HG02763 (cell line): Measurements from ENCODE around the gene NXPH2.
"Not testable (repeated sequence)": the region's sequence is repeated elsewhere in the genome, so short reads cannot be mapped to it uniquely, and the experiment has no call there.

Experiments
- ATAC-seq: cut with Tn5 transposase; IDR thresholded peaks from one replicate; pipeline ENCODE4 v1.9.1; 2021; ENCODE audit warnings: mild to moderate bottlenecking, moderate library complexity; ENCODE audit not compliant: unreplicated experiment

Gene NXPH2

DNA sequence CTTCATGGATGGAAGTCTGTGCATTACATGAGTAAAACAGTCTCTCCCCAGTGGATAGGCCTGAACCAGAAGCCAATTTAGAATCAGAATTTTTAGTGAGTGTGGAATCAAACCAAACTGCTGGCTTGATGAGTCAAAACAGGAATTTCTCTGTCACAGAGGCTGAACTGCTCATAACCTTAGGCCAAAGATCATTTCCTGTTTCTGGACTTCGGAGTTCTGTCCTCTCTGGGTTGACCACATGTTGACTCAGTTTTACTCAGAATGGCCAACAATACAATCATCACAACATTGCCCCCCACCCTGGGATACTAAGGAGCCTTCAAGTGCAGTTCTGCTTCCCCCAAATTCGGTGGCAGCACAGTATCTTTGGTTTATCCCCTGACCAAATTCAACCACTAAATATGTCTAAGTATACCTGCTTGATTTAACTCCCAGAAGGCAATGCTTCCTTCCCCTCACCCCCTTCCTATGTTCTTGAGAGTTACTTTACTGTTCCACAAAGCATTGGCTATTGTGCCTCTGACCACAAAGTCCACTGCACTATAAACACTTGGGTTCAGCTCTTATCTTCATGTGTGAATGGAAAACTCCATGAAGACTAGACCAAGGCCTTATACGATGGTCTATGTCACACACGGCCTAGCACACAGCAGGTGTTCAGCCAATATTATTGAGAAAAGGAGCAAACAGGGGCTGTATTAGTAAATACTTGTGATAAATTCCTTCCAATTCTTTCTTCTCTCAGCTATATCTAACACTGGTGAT lies 67.8 kb downstream of the NXPH2 start:
- peak; percentile 87 for ATAC-seq

DNA sequence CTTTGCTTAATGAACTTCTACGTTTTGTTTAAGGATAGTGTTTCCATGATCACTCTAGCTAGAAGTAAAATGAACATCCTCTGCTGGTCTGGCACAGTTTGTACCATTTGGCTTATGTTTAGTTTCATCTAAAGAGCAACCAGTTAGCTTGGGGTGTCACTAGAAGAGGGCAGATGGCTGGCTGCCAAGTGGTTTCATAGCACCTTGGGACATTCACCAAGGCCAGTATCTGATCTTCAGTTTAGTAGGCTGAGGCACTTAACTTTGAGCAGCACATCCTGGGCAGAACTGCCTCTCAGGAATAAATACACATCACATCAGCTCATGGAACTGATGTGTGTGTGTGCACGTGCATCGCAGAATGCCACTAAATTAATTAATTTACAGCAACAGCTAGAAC lies 68.4 kb downstream of the NXPH2 start:
- ATAC-seq: peak; percentile 46

DNA sequence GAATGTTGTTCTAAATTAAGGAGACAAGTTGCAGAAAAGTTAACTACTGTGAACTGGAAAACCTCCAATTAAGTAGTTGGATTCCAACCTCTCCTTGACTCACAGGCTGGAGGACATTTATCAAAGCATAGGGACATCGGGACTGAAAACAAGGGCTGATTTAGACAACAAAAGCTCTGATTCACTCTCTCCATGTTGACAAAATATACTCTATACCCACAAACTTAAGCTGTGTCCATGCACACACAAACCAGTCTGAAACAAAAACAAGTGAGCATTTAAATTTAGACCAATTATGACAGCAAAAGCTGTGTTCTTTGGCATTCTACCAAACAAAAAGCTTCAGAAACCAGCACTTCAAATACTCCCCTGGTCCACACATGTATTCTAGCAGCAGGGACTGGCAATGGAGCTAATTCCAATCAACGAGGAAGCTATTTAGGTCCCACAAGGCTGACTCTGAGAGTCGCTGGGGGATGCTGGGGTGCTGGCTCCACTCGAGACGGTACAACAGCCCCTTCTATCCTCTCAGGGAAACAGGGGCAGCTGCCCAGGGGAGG lies 71.4 kb downstream of the NXPH2 start:
- ATAC-seq: no peak

DNA sequence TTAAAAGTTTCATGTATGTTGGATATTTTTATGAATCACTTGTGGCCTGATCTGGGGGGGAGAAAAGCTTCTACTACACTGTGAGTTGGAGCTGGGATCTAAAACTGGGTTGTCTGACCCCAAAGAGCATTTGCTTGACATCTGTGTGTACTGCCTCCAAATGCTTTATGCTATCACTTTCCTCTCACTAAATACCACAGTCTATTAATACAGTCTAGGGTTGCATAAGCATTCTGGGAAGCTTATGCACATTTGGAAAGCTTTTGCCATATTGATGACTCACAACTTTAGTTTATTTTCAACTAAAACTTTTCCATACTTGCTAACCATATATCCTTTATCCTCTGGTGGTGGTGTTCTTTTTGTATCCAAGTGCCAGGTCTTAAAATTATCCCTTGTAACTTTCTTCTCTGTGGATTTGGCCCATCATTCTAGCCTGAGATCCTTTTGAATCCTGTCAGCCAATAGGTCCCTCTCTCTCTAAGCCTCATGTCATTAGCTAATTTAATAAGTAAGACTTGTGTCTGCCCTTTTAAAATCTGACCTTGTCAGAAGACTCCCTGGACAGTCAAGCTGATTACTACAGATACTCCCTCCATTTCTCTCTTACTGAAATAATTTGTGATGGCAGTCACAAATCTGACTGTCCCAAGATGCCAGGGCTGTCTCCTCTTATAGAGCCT lies 72.7 kb downstream of the NXPH2 start:
- no peak for ATAC-seq

DNA sequence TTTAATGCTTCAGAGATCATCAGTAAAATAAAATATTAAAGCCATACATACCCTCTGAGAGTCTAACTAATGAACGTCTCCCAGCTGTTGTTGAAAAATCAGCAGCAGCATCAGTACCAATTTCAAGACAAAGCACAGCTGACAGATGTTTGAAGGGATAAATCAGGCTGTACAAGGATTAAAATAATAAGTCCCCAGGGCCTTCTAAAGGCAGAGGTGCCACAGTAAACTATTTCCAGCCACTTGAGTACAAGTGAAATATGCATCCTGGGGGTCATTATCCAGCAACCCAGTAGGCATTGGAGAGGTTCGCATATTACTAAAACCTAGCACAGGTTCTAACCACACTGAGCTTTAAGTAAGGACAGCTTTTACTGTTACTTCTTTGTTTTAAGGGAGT lies 76.9 kb downstream of the NXPH2 start:
- no peak for ATAC-seq

DNA sequence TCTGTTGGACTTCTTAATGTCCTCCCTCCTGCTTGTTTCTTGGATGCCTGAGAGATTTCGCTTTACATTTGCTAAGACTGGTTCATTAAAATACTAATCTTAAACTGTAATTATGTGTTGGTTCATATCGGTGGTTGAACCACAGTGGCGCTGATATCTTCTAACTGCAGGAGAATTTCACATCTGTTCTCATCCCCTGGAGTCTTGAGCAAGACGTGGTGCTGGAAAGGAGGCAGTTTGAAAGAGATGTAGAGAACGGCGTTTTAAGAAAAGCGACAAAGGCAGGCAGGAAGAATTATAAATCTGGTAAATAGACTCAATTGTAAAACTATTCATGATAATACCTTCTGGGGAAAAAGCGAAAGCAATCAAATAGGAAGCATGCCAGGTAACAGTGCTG lies 79.5 kb downstream of the NXPH2 start:
- ATAC-seq: no peak

DNA sequence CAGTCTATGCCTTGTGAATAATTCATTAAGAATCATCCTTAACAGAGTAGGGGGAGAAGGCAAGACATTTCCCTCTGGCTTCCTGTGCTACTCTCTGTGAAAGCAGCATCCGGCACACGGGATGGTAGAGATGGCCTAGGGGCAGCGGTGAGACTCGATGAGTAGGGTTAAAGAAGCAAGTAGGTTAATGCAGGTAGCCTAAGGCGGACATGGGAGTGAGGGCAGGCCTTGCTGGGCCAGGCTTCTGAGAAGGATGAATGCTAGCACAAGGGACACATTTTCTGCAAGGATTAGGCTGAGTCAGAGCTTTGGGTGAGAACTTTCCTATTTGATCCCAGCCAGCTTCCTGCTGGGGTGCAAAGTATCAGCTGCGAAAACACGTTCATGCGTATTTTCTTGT lies 80.8 kb downstream of the NXPH2 start:
- no peak for ATAC-seq

DNA sequence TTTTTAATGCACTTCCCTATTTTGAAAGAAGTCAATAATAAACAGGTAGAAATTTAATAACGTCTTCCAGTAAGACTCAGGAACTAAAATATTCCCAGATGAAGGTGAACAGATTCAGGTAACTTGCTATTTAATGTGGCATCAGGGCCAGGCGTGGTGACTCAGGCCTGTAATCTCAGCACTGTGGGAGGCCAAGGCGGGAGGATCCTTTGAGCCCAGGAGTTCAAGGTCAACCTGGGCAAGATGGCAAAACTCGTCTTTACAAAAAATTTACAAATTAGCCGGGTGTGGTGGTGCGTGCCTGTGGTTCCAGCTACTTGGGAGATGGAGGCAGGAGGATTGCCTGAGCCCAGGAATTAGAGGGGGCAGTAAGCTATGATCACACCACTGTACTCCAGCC lies 81.8 kb downstream of the NXPH2 start:
- no peak for ATAC-seq

DNA sequence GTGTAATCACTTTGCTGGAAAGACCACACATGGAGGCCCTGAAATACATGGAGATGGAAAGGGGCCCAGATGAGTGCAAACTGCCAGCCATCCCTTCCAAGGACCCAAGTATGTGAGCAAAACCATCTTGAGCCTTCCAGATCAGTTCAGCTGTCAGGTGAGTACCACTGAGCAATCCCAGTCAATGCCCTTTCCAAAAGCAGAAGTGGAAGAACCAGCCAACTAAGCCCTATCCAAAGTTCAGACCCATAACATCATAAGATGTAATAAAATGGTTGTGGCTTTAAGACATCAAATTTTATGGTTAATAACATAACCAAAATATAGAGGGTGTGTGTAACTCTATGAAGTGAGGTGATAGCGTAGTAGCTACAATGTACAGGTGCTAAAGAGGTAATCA lies 88.5 kb downstream of the NXPH2 start:
- ATAC-seq: no peak

DNA sequence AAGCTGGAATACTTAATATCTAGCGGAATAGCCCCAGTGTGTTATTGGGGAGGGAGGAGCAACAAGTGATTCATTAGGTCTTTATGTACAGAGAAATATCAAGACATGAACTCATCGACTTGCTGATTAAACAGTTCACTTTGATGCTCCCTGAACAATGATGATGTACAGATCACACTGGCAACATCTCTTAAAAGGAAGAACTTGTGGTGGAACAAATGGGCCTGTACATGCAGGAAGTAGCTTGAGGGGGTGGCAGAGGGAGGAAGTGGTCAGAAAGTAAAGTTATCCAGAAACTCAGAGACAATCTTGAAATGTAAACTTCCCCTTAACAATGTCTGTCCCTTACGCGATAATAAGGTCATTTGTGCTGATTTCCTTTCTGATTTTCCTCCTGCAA lies 90.5 kb downstream of the NXPH2 start:
- no peak for ATAC-seq

DNA sequence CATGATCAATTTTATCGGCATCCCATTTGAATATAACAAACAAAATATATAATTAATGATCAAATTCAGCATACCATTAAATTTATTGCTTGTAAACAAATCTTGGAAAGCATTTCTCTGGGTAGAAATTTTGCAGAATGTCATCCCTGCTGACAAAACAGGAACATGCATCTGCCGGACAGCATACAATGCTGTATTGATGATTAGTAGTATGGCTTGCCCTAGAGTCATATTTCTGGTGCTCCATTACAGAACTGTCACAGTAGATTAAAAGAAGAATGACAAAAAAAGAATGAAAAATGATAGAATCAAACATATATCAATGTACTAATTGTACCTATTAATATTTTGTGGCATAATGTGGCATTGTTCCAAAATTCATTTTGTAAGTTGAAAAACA lies 98.0 kb downstream of the NXPH2 start:
- no peak for ATAC-seq

DNA sequence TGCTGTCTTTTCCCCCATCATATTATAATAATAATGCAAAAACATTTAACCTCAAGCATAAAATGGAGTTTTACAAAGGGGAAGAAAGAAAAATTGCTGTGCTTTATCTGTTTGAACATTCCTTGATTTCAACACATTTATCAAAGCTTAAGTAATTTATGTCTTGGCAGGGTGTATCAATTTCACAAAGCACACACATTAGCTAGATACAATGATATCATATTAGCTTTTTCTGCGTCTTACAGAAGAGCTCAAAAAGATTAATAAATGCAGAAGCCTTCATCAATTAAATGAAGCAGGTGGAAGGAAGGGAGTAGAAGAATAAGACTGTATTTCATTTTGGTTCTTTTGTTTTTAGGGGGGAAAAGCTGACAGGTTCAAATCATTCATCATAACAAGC lies 103.0 kb downstream of the NXPH2 start:
- ATAC-seq: no peak

DNA sequence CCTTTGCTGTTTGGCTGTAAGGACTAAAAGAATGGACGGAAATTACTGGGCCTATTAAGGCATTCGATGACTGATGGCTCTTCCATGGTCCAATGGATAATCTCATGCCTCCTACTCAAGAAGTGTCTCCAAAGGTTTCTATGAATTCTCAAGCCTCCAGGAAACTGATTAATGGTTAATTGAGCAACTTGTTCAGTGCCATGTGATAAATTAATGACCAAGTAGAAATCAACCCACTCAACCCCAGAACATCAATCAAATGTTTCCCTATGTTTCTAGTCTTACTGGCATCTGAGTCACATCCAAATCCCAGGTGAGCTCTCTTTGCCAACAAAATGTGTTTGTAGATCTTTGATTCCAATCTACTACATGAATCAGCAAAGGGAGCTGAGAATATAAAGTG lies 103.6 kb downstream of the NXPH2 start:
- no peak for ATAC-seq

DNA sequence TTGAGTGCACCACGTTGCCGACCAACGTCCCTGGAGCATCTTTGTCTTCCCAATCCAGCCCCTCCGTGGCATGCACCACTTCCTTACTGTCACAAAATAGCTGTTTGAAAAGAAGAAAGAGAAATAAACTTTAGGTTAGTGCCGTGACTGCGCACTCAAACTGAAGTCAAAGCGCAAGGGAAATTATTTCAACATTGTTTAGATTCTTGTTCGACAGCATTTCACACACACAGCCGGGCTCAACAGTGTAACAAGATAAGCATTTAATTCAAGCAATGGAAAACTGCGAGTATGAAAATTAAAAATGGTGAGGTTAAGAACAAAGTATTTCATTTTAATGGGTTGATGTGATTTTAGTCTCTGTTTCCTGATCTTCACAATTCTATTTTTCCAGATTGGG lies 108.6 kb downstream of the NXPH2 start:
- ATAC-seq: no peak

DNA sequence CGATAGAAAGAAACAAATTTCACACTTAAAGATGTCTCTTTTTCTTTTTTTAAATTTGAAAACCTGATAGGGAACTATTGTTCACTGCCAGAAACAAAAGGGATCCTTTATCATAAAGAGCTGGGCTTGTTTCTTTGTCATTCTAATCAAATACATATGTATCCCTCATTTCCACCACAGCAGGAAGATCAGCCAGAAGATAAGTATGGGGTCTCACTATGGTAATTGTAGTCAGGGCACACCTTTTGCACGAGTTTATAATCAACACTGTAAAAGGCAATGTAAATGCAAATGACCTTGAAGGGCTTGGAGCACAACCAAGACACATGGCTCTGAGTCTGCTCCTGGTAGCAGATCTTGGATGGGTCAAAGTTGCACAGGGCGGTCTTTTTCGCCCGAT lies 109.5 kb downstream of the NXPH2 start:
- ATAC-seq: no peak

DNA sequence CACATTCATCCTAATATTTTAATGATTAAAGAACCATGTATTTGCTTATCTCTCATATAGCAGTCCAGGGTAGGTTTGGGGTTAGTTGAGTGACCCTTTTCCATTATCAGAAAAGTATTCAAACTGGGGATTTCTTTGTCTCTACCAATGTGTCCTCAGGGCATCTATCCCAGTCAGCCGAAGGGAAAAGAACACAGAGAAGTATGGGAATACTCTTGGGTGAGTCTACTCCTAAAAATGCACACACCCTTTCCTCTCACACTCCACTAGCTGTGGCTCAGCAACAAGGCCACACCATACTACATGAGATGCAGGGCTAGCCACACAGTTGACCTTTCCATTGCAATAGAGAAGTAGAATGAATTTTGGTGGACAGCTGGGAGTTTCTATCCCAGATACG lies 114.3 kb downstream of the NXPH2 start:
- ATAC-seq: no peak

DNA sequence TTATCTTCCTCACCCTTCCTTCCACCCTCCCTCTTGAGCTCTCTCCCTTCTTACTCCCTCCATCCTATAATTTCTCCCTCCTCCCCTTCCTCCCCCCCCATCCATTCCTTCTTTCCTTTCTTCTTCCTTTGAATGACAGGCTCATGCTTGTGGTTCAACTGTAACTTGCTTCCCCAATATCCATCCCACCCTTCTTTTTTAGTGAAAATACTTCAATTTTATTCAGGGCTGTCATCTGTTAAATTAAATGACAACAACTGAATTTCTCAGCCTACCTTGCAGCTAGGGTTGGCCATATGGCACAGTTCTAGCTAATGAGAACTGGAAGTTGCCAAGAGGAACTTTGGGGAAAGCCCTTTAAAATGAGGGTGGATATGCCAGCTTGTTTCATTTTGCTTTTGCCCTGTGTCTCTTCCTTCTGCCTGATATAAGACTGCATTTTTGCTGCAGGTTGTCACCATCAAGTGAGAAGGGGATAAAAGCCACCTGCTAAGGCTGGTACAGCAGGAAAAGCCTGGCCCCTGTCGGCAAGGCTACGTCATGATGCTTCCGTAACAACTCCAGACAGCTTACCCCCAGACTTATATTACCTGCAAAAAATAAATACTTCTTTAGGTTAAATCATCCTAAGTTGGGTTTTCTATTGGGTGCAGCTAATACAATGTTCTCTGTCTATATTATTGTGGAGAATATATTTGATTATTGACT lies 121.8 kb downstream of the NXPH2 start:
- ATAC-seq: no peak

DNA sequence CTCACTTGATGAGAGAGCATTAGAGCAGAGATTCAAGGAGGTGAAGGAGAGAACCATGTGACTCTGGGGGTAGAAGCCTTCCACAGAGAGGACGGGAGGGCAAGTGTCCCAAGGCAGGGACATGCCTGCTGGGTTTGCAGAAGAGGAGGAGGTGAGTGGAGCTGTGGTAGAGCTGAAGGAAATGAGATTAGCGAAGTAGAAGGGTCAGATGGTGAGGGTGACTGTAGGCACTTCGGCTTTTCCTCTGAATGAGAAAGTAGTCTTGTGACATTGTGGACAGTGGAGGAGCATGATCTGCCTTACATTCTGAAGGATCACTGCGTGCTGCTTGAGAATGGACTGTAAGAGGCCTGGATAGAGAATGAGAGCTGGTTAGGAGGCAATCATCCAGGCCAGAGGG lies 126.0 kb downstream of the NXPH2 start:
- ATAC-seq: no peak

DNA sequence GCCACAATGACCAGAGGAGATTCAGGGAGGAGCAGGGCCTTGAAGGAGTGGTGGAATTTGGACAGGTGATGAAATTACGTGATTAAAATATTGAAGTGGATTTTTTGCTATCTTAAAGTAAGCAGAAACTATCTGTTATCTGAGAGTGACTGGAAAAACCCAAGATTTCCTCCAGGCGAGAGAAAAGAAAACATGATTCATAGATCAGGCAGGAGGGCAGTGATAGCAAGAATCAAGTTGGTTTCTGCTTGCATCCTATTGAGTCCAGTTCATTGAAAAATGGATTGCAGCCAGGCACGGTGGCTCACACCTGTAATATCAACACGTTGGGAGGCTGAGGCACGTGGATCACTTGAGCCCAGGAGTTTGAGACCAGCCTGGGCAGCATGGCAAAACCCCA lies 127.8 kb downstream of the NXPH2 start:
- no peak for ATAC-seq

DNA sequence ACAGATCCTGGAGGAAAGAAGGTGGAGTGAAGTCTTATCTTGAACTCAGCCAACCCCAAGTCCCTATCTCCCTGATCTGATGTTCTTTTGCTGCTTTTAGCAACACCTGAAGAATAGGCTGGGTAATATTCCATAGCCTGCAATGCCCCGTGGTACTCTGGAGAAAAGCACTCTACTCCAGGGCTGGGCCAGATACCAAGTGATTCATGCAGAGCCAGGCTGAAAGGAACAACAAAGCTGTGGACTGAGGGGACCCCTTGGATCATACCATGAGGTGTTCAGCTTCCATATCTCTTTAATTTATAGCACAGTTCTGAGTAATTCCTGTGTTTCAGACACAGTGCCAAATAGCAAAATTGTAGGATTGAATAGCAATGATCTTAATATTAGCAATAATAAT lies 130.6 kb downstream of the NXPH2 start:
- no peak for ATAC-seq

DNA sequence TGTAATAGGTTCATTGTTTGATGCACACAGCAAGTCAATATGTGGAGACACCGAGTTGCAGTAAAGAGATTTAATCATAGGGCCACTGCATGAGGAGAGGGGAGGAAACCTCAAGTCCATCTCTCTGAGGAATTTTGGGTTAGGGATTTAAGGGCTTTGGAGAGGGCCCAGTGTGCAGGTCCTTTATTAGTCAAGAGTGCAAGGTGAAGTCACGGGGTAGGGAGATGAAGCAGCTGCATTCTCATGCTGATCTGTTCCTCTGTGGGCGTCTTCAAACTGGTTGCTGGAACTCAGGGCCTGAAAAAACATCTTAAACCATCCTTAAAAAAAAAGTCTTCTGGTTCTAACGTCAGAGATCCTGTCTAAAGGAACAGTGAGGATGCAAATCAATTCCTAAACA lies 131.6 kb downstream of the NXPH2 start:
- ATAC-seq: no peak

DNA sequence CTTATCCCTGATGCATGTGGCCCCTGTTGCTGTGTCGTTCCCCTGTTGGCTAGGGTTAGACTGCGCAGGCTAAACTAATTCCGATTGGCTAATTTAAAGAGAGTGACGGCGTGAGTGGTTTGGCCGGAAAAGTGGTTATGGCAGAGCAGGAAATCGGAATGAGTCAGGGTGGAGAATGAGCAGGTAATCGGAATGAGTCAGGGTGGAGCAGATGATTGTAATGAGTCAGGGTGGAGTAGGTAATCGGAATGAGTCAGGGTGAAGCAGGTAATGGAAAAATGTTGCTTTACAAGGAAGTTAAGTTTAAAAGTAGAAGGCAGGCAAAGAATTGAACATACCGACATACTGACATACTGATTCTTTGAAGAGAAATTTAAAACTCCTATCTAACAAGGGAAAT lies 135.4 kb downstream of the NXPH2 start:
- not testable (repeated sequence) for ATAC-seq
